Coronary artery (tissue), 2 donors: ENCODE measurements around the gene POLRMT.

Experiments used
- DNase-seq: peaks from one replicate; pipeline ENCODE4 v3.0.0-alpha.2; 2017; ENCODE audit warnings: low spot score
- H3K27ac ChIP-seq, 2 donors: fragments of 200-600 bp; sonication (generic); one replicate each; pipeline ENCODE4 v1.5.1; 2016 to 2019
- H3K4me3 ChIP-seq: fragments of 200-600 bp; sonication (generic); 2 replicates; pipeline ENCODE4 v1.5.1; 2016; ENCODE audit warnings: mild to moderate bottlenecking, moderate library complexity
- TF ChIP-seq, protein P1 (sequence below): fragments of 200-600 bp; sonication (generic); IDR thresholded peaks from one replicate; pipeline ENCODE4 v1.5.1; 2019; ENCODE audit warnings: antibody characterized with exemption

POLRMT gene

DNA sequence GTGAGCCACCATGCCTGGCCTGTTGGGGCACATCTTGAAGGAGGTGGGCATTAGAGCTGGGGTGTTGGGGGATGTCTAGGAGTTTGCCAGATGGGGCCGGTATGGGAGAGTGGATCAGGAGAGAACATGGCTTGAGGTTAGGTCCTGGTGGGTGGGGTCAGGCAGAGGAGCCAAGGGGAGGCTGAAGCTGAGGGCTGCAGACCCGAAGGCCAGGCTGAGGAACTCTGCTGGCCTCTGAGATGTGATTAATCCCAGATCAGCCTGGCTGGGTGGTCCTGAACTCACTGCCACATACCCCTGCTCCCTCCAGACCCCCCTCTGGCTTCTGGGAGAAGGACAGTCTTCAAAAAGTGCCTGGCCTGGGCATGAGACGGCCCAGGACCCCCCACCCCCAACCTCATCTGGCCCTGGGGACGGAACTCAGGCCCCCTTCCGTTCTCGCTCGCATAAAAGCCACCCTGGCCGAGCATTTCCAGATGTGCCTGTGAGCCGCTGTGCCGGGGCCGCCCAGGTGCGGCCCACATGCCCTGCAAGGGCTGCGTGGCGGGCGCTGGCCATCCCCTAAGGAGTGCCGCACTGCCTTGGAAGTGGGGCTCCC, 45.6 kb upstream of the POLRMT start:
- DNase-seq, result no peak
- Histone ChIP-seq H3K4me3 (peak overlapping the region; percentile 88), H3K27ac (peak overlapping the region; percentile 94 to 98)
- TF ChIP-seq, protein P1, sequence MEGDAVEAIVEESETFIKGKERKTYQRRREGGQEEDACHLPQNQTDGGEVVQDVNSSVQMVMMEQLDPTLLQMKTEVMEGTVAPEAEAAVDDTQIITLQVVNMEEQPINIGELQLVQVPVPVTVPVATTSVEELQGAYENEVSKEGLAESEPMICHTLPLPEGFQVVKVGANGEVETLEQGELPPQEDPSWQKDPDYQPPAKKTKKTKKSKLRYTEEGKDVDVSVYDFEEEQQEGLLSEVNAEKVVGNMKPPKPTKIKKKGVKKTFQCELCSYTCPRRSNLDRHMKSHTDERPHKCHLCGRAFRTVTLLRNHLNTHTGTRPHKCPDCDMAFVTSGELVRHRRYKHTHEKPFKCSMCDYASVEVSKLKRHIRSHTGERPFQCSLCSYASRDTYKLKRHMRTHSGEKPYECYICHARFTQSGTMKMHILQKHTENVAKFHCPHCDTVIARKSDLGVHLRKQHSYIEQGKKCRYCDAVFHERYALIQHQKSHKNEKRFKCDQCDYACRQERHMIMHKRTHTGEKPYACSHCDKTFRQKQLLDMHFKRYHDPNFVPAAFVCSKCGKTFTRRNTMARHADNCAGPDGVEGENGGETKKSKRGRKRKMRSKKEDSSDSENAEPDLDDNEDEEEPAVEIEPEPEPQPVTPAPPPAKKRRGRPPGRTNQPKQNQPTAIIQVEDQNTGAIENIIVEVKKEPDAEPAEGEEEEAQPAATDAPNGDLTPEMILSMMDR, result no peak

DNA sequence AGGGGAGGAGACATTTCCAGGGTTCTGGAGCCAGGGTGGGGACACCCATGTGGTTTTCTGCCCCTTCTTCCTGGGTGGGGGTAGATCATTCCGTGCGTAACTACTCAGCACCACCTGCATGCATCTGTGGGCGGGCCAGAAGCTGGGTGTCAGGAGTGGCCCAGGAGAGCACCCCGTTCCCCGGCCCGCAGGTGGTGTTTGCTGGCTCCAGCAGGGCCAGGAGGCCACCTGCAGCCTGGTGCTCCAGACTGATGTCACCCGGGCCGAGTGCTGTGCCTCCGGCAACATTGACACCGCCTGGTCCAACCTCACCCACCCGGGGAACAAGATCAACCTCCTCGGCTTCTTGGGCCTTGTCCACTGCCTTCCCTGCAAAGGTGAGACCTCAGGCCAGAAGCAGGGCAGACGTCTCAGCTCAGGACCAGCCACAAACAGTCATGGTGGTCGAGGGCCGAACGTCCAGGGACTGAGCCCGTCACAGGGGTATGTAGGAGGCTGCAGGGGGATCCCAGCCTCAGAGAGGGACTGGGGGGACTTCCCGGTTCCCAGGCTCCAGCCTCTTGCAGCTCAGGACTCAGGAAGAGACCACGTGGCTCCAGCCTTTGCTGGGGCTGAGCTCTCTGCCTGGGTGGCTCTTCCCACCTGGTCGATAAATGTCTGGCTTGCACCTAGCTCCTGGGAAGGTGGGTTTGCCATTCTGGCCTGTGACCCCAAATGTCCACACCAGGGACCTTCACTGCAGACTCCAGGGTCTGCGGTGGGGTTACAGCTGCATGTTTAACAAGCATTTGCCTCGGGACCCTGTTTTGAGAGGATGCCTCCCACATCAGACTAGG, 44.5 kb upstream of the POLRMT start:
- DNase-seq, result no peak
- H3K4me3 ChIP-seq, result peak overlapping the region; percentile 86
- TF ChIP-seq, protein P1, result no peak
- peak overlapping the region; percentile 93 to 94 for H3K27ac ChIP-seq

DNA sequence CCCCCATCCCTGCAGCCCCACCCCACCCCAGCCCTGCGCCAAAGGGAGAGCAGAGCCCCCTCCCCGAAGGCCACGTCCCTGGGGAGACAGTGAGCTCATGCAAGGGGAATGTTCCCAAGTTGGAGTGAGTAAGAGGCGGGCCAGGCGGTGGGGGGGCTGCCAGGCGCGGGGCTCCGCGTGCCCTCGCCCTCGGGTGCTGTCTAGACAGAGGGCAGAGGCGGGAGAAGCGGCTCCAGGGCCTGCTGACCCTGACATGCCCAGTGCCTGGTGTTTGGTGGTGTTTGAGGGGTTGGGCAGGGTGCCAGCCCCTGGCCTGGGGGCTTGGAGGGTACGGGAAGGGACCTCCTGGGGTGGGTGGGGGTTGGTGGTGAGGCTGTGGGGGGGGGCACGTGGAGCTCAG, 43.9 kb upstream of the POLRMT start:
- TF ChIP-seq, protein P1, result no peak
- DNase-seq, result peak; percentile 96
- Histone ChIP-seq H3K4me3 (peak overlapping the region; percentile 86), H3K27ac (peak overlapping the region; percentile 93 to 94)

DNA sequence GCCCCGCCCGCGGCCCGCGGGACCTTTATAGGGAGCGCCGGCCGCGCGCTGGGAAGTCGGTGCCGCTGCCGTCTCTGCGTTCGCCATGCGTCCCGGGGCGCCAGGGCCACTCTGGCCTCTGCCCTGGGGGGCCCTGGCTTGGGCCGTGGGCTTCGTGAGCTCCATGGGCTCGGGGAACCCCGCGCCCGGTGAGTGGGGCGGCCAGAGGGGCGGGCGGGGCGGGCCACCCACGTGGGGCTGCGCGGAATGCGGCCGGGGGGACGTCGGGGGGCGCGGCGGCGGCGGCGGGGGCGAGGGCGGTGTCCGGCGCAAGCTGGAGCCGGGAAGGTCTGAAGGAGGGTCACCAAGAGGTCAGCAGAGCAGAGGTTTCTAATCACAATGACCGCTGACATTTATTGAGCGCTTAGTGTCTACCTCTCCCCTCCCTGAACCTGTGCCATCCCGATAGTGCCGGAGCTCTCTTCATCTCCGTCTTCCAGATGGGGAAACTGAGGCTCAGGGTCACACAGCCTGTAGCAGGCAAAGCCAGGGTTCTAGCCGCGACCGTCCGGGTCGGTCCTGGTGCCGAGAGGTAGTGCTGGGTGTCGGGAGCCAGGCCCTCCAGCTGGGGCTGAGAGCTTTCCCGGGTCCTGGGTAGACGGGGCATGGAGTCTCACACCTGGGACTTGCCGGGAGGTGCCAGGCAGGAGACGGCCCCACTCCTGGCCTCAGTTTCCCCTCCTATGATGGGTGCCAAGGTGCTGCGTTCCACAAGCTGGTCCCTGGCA, 43.2 kb upstream of the POLRMT start, which contains the start of gene FSTL3:
FSTL3 (plus strand) TSS at position 54 of the 767 bp plus-strand sequence; CDS start at position 86, 32 bp downstream.
- peak within 1 kb of the TSS; percentile 86 for H3K4me3 ChIP-seq
- no peak for DNase-seq

DNA sequence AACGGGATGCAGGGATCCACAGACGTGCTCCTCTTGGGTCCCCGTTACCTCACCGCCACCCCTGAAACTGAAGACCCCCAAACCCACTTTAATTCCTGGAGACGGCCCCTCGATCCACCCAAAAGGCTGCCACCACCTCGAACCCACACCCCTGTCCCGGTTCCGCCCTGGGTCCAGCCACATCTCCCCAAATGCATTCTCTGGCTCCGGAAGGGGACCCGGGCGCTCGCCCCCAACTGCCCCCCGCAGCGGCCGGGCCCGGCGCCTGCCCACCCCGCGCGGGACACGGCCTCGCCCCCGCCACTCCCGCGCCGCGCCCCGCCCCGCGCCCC, 42.6 kb upstream of the POLRMT start:
- TF ChIP-seq, protein P1, result no peak
- no peak for DNase-seq
- peak overlapping the region; percentile 93 to 94 for H3K27ac ChIP-seq
- H3K4me3 ChIP-seq, result peak overlapping the region; percentile 86

More for the DNA sequence above, 43.2 kb upstream of the POLRMT start, which contains the start of gene FSTL3:
- TF ChIP-seq, protein P1, result no peak
- peak within 1 kb of the TSS; percentile 93 to 94 for H3K27ac ChIP-seq

DNA sequence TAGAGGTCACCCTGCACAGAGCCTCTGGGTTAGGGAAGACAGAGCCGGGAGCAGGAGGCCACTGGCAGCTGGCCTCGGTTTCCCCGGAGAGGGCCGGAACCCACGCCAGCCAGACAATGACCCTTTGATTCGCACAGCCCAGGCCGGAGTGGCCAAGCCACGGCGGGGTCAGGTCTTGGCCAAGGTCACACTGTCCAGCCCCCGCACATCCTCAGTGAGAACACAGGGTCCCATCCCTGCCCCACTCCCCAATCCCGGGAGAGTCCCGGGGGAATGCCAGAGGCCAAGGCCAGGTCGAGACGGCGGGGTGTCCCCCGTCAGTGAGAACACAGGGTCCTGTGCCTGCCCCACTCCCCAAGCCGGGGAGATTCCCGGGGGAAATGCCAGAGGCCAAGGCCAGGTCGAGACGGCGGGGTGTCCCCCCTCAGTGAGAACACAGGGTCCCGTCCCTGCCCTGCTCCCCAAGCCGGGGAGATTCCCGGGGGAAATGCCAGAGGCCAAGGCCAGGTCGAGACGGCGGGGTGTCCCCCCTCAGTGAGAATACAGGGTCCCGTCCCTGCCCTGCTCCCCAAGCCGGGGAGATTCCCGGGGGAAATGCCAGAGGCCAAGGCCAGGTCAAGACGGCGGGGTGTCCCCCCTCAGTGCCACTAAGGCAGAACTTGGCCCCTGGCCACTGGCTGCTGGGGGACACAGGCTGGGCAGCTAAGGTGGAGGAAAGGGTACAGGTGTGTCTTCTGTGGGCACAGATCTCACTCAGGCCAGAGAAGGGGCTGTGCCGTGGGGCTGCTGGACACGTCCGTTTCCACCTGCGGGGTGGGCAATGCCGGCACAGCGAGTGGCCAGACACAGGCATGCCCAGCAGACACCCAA, 41.2 kb upstream of the POLRMT start:
- no peak overlapping the region for H3K4me3 ChIP-seq
- no peak for DNase-seq
- TF ChIP-seq, protein P1, result no peak
- peak overlapping the region in 1 of 2 donors; percentile 93 for H3K27ac ChIP-seq
